Kidney glomerular epithelial cell (primary cell): ENCODE results near the gene AMOTL2.

Experiments used
- DNase-seq: peaks from one replicate; lab custom pipeline; 2025; lab: John Stamatoyannopoulos, UW

Gene AMOTL2

DNA sequence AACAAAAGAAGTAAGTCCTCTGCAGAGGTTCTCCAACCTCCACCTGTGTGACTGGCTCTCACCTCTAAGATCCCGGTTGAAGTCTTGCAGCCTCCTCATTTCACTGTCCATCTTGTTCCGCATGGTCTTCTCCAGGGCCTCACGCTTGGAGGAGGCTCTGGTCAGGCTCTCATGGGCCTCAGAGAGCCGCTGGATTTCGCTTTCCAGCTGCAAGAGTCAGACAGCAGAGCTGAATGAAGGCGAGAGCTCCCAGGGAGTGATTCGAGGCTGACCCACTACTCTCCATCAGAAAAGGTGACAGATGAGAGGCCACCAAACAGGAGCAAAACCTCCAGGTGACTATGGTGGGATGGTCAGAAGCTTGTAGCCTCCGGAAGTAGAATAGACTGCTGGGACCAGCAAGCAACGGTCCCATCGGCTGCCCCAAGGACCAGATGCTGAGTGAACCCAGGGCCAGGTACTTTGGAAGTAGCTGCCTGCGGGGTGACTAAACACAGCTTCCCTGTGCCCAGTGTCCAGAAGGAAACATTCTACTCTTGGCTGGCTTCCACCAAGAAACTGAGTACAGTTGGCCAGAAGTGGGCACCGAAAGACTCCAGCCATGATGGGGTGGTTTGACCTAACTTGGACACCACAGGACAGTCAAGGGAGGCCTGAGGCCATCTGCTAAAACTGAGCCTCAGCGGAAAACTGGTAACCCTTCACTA, 7.9 kb downstream of the AMOTL2 start:
- no peak for DNase-seq

DNA sequence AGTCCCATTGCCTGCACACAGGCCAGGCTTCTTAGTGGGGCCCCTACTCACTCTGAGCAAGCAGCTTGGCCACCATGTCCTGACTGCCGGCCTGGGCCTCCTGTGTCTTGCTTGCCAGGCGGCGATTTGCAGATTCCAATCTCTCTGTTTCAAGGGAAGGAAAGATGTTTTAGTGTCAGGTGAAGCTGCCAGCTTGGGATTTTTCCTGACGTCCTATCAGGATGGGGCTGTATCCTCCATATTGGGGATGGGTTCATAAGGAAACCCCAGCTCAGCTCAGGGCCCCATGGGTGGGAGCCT, 8.5 kb downstream of the AMOTL2 start:
- no peak for DNase-seq

DNA sequence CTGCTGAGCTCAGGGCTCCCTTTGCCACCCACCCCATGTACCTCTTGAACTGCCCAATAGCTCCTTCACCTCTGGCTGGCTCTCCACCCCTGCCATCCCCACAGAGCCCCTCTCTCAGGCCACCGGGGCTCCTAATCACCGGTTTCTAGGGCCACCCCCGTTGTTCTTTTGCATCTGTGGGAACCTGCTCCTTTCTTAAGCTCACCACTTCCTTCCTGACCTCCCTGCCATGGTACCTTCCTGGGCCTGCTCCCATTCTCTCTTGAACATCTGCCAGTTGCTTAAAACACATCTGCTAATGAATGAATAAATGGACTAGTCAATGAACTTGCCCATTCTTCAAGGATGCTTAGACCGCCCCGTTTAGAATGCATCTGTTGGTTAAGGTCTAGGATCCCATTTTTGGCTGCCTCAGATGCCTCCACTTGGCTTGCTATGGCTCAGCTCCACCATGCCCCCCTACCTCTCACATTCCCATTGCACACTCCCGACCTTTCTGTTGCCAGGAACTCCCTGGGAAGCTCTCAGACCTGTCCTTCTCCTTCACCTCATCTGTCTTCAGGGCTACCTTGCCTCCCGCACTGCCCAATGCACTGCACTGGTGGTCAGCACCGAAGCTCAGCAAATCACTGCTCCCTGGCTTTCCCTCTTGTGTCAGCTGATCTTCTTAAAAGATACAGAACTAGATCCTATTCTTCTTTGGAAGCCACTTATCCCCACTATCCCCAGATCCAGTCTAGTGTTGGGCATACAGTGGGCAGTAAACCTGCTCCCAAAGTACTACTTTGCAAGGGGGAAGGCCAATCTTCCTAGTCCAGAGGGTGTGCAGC, 9.1 kb downstream of the AMOTL2 start:
- no peak for DNase-seq

DNA sequence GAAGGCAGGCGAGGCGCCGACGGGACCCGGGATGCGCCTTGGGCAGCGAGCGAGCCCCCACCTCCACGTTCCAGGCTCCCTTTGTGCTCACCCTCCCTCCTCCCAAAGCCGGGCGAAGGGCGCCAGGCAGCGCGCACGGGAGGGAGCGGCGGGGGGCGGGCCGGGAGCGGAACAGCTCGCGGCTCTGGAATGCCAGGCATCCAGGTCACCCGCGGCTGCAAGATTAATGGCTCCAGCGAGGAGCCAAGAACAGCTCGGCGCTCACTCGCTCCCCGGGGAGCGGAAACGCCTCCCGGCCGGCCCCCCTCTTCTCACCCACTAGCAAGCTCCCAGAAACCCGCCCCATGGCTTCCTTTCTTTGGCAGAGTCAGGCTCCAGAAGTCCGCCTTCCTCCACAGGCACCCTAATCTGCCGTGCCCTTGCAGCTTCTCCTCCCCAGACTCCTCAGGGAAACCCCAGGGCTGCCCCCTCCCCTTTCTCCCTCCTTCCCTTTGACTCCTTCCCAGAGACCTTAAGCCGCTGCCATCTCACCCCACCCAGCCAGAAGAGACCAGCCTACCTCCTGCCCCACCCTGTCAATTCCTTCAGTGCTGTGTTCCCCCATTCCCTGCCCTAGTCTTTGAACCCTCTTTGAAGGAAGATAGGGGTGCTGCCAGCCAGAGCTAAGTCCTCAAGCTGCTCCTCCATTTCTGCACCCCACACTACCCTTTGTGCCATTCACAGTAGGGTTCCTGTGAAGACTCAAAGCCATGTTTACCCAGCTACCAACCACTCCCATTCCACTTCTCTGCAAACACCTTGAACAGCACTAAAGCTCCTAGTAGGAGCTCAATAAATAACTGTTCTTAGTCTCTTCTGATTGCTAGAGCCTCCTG, 9.9 kb downstream of the AMOTL2 start:
- DNase-seq: peak; percentile 95

DNA sequence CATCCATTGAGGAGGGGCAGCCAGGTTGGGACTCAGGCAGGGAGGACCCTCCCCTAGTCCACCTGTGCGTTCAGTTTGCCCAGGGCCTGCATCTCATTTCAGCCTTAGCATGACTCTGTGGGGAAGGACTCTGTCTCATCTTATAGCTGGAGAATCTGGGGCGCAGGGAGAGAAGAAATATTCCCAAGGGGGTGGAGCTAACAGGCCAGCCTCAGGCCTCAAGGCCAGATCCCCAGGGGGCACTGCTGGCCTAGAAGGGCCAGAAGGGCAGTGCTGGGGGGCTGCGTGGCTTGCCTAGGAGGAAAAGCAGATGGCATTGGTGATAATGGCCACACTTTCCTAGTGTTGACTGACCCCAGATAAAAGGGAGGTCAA, 10.9 kb downstream of the AMOTL2 start:
- DNase-seq: no peak

DNA sequence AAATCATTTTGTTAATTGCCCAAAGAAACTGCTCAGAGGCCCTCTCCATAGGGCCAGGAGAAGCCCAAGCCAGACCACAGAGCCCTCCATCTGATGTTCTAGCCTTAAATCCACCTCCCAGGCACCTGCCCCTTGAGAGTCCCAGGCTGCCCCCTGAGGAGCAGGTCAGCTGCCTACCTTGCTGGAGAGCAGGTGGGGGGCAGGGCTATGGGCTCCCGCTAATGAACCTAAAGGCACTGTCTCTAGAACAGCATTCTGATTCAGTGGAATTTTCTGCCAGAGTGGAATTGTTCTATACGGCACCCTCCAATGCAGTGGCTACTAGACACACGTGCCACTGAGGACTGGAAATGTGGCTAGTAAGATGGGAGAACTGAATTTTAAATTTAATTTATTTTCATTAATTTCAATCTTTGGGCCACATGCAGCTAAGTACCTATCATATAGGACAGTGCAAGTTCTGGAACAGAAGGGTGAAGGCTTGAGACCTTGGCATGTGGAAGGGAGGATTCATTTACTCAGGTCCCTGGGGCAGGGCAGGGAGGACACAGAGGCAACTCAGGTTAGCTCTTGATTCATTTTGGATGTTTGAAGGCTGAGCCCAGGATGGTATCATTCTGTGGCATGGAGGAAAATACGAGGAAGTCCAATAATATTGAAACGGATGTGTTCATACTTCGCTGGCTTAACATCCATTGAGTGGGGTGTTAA, 11.4 kb downstream of the AMOTL2 start:
- DNase-seq: no peak

DNA sequence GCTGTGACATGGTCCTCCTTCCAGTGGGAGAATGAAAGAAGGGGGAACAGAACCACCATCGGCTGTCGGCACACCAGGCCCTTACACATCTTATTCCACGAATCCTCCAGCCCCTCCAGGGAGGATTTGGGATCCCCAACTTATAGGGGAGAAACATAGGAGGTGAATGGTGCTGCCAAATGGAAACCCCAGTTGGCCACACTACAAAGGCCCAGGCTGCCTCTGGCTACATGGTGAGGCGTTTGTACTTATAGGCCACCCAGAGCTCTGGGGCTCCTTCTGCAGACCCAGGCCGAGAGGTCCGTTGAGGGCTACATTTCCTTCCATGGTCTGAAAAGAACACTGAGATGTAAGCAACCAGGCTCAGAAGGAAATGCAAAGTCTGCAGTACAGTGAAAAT, 12.0 kb downstream of the AMOTL2 start:
- DNase-seq: no peak

DNA sequence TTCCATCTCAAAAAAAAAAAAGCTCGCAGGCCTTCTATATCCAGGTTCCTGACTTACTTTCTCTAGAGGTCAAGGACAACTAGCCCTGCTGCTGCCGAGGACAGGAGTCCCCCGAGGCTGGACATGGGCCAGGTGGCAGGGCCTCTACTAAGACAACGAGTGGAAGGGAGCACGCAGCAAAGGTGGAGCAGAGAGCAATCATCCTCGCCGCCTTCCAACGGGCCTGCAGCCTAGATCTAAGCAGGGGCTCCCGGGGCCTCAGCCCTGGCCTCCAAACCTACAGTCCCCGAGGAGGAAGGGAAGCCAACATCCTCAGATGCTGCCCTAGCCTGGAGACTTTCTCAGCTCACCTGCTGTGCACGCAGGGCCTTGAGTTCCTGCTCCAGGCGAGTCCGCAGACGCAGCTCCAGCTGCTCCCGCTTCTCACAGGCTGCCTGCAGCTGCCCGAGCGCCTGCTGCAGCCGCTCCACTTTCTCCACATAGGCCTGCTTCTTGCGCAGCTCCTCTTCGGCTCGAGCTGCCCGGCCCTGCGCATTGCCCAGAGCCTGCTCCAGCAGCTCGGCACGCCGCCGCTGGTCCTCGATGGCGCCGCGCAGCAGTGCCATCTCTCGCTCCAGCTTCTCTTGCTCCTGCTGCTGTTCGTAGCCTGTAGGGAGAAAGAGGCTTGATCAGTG, 12.9 kb downstream of the AMOTL2 start:
- DNase-seq: no peak

DNA sequence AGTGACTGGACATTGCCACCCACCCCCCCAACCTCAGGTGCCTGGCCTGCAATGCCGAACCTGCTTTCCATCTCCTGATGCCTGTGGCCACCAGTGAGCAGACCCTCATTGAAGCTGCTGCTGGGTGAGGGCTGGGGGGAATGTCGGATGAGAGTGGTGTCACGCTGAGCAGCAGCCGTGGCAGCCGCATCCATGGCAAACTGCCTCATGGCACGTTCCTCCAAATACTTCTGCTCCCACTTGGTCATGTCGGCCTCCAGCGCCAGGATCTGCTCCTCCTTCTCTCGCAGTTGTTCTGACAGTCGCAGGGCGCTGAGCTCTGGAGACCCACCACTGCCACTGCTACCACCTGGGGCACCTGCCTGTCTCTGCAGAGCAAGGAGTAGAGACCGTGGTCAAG, 14.2 kb downstream of the AMOTL2 start:
- DNase-seq: no peak

DNA sequence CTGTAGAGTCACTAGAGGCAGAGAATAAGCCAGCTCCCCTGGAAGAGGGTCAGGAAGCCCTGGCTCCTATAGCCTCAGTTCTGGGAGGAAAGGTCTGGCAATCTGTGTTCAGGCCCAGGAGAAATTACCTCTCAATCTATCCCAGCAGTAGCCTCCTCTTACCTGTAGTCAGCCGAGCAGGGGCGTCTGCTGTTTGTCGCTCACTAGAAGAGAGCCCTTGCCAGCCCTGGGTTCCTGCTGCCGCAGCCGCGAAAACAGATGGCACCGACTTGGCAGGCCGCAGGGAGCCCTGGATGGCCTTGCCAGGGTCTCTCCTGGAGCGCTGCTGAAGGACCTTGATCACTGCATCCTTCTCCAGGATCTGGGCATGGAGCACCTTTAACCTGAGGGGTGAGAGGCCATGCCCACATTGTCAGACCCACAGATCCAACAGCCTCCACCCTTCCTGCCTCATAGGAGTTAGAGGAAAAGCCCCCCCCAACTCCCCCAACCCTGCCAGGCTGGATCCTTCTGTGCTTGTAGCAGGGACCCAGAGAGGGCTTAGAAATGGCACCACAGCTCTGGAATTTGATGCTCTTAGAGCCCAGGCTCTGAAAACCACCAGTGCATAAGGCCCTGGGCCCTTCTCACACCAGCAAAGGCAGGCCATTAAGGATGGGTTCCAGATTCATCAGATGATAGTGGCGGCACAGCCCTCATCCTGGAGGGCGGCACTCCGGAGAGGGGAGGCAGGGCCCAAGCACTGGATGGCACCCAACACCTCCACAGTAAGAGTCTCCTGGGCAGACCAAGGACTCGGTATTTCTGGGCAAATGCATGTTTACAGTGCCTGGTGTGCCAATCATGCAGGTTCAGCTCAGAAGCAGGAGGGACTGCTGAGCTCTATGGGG, 14.9 kb downstream of the AMOTL2 start:
- DNase-seq: no peak

DNA sequence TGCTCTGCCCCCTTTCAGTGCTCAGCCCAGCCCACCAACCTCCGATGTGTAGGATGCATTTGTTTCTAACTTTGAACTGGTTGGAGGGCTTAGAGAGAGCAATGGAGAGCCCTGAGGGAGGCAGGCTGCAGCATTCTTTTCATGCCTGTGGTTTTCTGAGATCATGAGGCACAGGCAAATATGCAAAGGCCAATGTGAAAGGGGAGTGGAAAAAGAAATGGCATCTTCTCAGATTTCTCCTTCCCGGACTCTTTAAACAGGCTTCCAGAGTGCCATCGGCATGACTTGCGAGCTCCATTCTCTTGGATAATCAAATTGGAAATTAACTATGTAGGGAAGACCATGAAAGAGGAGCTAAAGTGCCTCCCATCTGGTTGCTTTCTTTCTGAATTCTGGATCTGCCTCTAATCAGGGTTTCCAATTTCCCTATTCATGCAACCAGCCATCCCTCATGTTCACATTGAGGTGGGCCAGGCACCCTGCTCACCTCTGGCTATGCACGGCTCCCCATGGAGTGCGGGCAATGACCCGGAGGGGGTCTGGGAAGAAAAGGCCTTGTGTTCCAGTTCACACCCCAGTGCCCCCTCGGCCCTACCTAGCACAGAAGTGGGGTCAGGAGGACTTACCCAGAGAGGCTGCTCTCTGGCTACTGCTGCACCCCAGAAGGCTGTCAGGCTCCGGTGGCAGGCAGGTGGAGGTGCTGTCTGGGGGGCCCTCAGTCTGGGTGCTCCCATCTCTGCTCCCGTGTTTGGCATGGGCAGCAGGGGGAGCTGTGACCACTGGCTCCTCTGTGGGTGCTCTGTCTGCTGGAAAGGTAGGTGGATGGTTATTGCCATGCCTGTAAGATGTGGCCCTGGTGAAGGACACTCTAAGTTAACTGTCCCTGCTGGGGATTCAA, 16.1 kb downstream of the AMOTL2 start:
- peak; percentile 97 for DNase-seq

DNA sequence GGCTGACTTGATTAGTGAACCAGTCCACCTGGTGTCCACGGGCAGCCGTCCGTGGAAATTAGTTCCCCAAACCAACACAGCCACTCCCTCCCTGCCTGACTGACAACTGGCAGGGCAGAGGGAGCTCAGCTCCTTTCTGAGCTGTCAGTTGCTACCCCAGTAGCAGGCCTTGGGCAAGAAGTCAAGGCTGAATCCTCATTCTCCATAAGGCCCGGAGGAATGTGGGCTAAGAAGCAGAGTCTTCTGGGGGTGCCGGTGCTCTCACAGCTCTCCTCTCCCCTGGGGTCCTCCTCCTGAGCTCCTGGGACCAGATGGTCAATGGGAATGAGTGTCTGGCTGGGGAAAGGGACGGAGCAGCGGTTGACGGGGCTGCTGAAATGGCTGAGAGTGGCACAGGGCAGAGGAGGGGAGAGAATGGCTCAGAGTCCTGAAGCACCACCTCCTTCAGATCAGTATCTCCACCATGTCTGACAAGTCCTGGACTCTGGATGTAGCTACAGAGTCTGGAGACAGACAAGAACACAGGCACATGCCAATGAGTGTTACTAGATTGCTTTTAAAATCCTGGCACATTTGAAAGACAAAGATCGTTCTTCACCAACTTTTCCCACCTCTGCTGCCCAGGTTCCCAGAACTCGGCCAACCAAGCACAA, 16.9 kb downstream of the AMOTL2 start:
- no peak for DNase-seq

DNA sequence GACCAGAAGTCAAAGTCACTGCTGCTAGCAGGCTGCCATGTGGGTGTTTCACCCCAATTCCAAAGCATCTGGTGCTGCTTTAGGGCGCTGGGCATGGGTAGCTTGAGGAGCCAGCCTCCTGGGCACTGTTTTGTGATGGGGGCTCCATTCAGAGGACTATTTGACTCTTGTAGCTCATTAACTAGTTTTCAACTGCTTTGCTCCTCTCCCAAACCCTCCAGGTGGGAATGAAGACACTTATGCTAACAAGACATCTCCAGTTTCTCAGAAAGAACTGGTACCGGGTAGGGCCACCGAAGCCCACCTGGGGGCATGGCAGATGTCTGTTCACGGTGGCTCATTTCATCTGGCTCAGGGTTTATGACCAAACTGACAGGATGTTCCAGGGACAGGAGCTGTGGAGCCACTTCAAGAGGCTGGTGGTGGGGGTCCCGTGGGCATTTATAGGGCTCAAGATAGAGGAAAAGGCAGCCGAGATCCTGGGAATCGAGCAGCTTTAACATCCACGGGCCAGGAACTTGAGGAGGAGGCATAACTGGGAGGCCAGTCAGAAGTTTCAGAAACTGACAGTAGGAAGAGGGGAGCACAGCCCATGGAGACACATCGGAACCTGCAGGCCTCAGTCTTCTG, 17.7 kb downstream of the AMOTL2 start:
- no peak for DNase-seq

DNA sequence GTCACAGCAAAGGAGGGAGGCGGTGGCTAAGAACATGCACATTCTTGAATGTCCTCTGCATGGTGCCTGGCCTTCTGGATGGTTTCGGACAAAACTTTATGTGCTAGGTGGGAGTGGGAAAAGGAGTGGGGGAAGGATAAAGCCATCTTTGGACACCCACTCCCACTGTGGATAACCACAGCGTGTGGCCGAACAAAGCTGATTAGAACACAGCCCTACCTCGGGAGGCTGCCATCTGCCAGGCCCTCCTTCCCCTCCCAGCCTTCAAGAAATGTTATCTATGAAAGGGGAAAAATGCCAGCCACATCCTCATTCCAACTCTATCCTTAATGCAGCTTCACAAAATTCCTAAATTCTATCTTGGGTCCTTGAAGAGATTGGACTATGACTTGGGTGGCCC, 18.8 kb downstream of the AMOTL2 start:
- no peak for DNase-seq

DNA sequence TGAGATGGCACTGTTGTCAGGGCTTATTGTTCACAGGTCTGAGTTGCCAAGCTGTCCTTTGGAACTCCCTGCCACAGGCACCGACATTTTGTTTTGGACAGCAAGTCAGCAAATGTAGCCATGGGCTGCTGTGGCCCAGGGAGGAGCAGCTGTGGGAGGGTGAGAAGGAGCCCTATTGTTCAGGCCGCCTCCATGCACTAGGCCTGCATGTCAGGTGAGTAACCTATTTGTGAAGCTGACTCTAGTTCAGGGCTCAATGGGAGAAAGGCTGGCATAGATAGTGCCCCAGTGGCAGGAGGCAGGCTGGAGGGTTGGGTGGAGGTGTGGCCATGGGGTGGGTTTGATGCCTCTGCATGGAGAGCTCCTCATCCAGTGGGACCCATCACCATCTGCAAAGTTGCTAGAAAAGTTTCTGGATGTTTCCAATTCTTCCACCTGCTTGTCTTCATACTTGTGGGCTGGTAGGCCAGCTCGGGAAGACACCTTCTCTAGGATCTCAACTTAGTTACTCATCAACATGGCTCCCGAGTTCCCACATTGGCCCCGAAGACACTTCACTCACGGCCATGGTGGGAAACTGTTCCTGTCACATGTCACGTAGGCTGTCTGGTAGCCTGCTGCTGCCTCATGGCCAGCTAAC, 19.5 kb downstream of the AMOTL2 start:
- DNase-seq: no peak

DNA sequence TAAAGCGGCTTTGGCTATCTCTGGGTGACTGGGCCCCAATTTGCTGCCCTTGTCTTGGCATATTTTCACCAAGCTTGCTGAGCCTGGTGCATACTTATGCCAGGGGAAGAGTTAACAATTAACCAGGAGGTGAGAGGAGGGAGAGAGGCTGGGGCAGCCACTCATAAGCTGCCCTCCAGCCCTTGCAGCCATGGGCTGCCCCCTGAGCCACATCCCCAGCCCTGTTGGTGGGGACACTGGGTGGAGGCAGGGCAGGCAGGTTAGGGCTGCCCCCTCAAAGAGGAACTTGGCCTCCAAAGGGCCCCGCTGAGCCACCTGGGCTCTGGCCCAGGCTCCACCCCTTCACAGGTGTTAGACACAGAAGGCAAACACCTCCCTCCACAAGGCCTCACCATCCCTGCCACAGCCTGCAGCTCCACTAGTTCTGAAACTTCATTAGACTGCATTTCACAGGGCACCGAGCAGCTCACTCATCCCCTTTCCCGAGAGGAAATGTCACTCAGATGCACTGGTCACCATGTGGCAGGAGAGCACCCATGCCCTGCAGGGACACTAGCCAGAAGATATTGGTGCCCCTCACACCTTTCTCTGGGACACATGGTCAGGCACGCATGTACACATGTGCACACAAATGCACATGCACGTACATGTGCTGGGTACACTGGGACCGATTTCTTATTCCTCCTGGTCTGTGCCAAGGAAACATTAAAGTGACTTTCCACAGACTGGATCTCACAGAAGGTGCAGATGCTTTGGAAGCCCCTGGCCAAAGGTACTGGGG, 20.2 kb downstream of the AMOTL2 start:
- peak; percentile 48 for DNase-seq

DNA sequence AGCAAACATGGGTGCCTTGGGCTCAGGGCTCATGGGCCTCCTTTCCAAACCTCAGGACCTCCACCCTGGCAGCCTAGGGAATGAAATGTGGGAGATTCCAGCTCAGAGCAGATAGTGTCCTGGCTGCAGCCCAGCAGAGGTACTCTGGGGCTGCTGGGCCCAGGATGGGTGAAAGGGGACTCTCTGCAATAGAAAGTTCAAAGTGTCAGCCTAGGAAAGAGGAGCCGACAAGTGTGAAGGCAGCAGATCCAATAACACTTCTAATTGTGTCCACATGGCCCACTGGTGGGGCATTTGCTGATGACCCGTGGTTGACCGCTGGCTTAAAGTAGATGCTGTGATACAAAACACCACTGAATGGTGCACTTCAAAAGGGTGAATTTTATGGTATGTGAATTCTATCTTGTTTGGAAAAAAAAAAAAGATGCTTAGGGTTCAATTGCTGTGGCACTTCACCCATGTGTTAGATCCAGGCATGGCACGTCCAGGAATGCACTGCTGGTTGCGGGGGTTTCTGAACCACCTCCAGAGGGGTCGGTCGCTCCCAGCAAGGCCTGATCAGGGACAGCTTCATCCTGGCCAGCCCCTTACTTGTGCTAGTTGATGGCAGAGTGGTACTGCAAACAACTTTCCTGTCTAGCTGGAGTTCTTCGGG, 20.9 kb downstream of the AMOTL2 start:
- no peak for DNase-seq
